OCI-LY1 (cell line): ENCODE measurements around the gene TTC39C.

Source experiments
- CTCF ChIP-seq: fragments of 200-600 bp; sonication (generic), shearing (Covaris generic); IDR thresholded peaks from 2 replicates; pipeline ENCODE4 v1.5.1; 2017; ENCODE audit warnings: mild to moderate bottlenecking, antibody characterized with exemption, low read length, moderate library complexity, mixed read lengths
- EZH2 ChIP-seq: fragments of 200-600 bp; sonication (generic), shearing (Covaris generic); IDR thresholded peaks from 2 replicates; pipeline ENCODE4 v1.8.0; 2017; ENCODE audit warnings: borderline replicate concordance, mixed run types, mild to moderate bottlenecking, antibody characterized with exemption, low read length, moderate library complexity, mixed read lengths

GRCh38 chr18:24019641-24020331 lies 5.2 kb downstream of the TTC39C start:
- no peak for TF ChIP-seq CTCF
- TF ChIP-seq EZH2: no peak
